Measurements from ENCODE around the gene SPATS1. TPM values are rescaled to one million over a fixed set of nuclear protein-coding genes. Genes with fewer than 3 reads are reported as not detected.

Gene SPATS1
- total and polyA plus RNA-seq, 4 experiments from 2014 or later = not detected

- H3K4me1 ChIP-seq (ENCODE audit: insufficient read depth, low read length) = no peaks in the 10 kb centered on the region
- no peak overlapping the region for H3K4me3 ChIP-seq (ENCODE audit: low read length in 2 of 2)
- H3K27me3 ChIP-seq (ENCODE audit: insufficient read depth, low read length) = no peaks in the 10 kb centered on the region
- no peaks in the 10 kb centered on the region for H3K4me1 Mint-ChIP-seq
- POLR2A ChIA-PET (ENCODE audit: partially characterized antibody) = no interaction called here
- H3K36me3 Mint-ChIP-seq = no peaks in the 10 kb centered on the region
- H3K27ac Mint-ChIP-seq = no peak overlapping the region
- no peaks in the 10 kb centered on the region for H3K9me3 Mint-ChIP-seq
- intact Hi-C loops (cut with micrococcal nuclease) = no loop called here
- no peak for DNase-seq
- CTCF ChIA-PET (ENCODE audit: partially characterized antibody) = no interaction called here
- H3K36me3 ChIP-seq (ENCODE audit: insufficient read depth, low read length) = no peaks in the 10 kb centered on the region
- H3K27me3 Mint-ChIP-seq = peaks cover 21 to 23% of the 10 kb centered on the region in 2 donors
- no peak overlapping the region for H3K27ac ChIP-seq (ENCODE audit: low read depth, low read length)
- no peaks in the 10 kb centered on the region for H3K9me3 ChIP-seq (ENCODE audit: control insufficient read depth in 1 of 2, low read length in 2 of 2)
- no peak overlapping the region for H3K4me3 Mint-ChIP-seq
Measured at GRCh38 chr6:44373051-44373450, 30.6 kb downstream of the SPATS1 start.

GRCh38 chr6:44373787-44374186, 31.3 kb downstream of the SPATS1 start:
- peaks cover 18 to 20% of the 10 kb centered on the region in 2 donors for H3K27me3 Mint-ChIP-seq
- no peak overlapping the region for H3K27ac Mint-ChIP-seq
- H3K4me3 ChIP-seq (ENCODE audit: low read length in 2 of 2) = no peak overlapping the region

GRCh38 chr6:44375071-44375470, 32.6 kb downstream of the SPATS1 start:
- no peaks in the 10 kb centered on the region for H3K27me3 ChIP-seq (ENCODE audit: insufficient read depth, low read length)
- ChIA-PET POLR2A (ENCODE audit: partially characterized antibody) (no interaction called here), CTCF (ENCODE audit: partially characterized antibody) (no interaction called here)
- Mint-ChIP-seq H3K9me3 (no peaks in the 10 kb centered on the region), H3K27me3 (peaks cover 17 to 18% of the 10 kb centered on the region in 2 donors), H3K4me3 (no peak overlapping the region), H3K27ac (no peak overlapping the region), H3K4me1 (no peaks in the 10 kb centered on the region), H3K36me3 (no peaks in the 10 kb centered on the region)
- no peak for DNase-seq
- no peaks in the 10 kb centered on the region for H3K36me3 ChIP-seq (ENCODE audit: insufficient read depth, low read length)
- intact Hi-C loops (cut with micrococcal nuclease) = no loop called here
- H3K27ac ChIP-seq (ENCODE audit: low read depth, low read length) = no peak overlapping the region
- H3K9me3 ChIP-seq (ENCODE audit: control insufficient read depth in 1 of 2, low read length in 2 of 2) = no peaks in the 10 kb centered on the region
- no peaks in the 10 kb centered on the region for H3K4me1 ChIP-seq (ENCODE audit: insufficient read depth, low read length)
- H3K4me3 ChIP-seq (ENCODE audit: low read length in 2 of 2) = no peak overlapping the region

More at GRCh38 chr6:44373787-44374186, 31.3 kb downstream of the SPATS1 start:
- CTCF ChIA-PET (ENCODE audit: partially characterized antibody) = no interaction called here
- H3K27ac ChIP-seq (ENCODE audit: low read depth, low read length) = no peak overlapping the region
- no peaks in the 10 kb centered on the region for H3K27me3 ChIP-seq (ENCODE audit: insufficient read depth, low read length)
- intact Hi-C loops (cut with micrococcal nuclease) = no loop called here
- no peaks in the 10 kb centered on the region for H3K4me1 Mint-ChIP-seq
- POLR2A ChIA-PET (ENCODE audit: partially characterized antibody) = no interaction called here
- H3K4me1 ChIP-seq (ENCODE audit: insufficient read depth, low read length) = no peaks in the 10 kb centered on the region
- H3K36me3 ChIP-seq (ENCODE audit: insufficient read depth, low read length) = no peaks in the 10 kb centered on the region
- no peak overlapping the region for H3K4me3 Mint-ChIP-seq
- DNase-seq = no peak
- no peaks in the 10 kb centered on the region for H3K9me3 Mint-ChIP-seq
- H3K9me3 ChIP-seq (ENCODE audit: control insufficient read depth in 1 of 2, low read length in 2 of 2) = no peaks in the 10 kb centered on the region
- H3K36me3 Mint-ChIP-seq = no peaks in the 10 kb centered on the region

- Histone ChIP-seq H3K27ac (ENCODE audit: low read depth, low read length) (no peak overlapping the region), H3K27me3 (ENCODE audit: insufficient read depth, low read length) (no peaks in the 10 kb centered on the region), H3K4me1 (ENCODE audit: insufficient read depth, low read length) (no peaks in the 10 kb centered on the region), H3K4me3 (ENCODE audit: low read length in 2 of 2) (no peak overlapping the region), H3K9me3 (ENCODE audit: control insufficient read depth in 1 of 2, low read length in 2 of 2) (no peaks in the 10 kb centered on the region), H3K36me3 (ENCODE audit: insufficient read depth, low read length) (no peaks in the 10 kb centered on the region)
- no peak for DNase-seq
- peaks cover 14 to 23% of the 10 kb centered on the region in 2 donors for H3K27me3 Mint-ChIP-seq
- CTCF ChIA-PET (ENCODE audit: partially characterized antibody) = no interaction called here
- H3K4me3 Mint-ChIP-seq = no peak overlapping the region
- no peaks in the 10 kb centered on the region for H3K4me1 Mint-ChIP-seq
- POLR2A ChIA-PET (ENCODE audit: partially characterized antibody) = no interaction called here
- no peaks in the 10 kb centered on the region for H3K36me3 Mint-ChIP-seq
- intact Hi-C loops (cut with micrococcal nuclease) = no loop called here
- H3K9me3 Mint-ChIP-seq = no peaks in the 10 kb centered on the region
- no peak overlapping the region for H3K27ac Mint-ChIP-seq
Measured at GRCh38 chr6:44377484-44377883, 35.0 kb downstream of the SPATS1 start.

GRCh38 chr6:44377971-44378370, 35.5 kb downstream of the SPATS1 start:
- DNase-seq = no peak
- Histone ChIP-seq H3K36me3 (ENCODE audit: insufficient read depth, low read length) (no peaks in the 10 kb centered on the region), H3K4me1 (ENCODE audit: insufficient read depth, low read length) (no peaks in the 10 kb centered on the region), H3K27me3 (ENCODE audit: insufficient read depth, low read length) (no peaks in the 10 kb centered on the region), H3K4me3 (ENCODE audit: low read length in 2 of 2) (no peak overlapping the region), H3K9me3 (ENCODE audit: control insufficient read depth in 1 of 2, low read length in 2 of 2) (no peaks in the 10 kb centered on the region), H3K27ac (ENCODE audit: low read depth, low read length) (no peak overlapping the region)
- no peaks in the 10 kb centered on the region for H3K4me1 Mint-ChIP-seq
- no peaks in the 10 kb centered on the region for H3K9me3 Mint-ChIP-seq
- peaks cover 11 to 18% of the 10 kb centered on the region in 2 donors for H3K27me3 Mint-ChIP-seq
- no peak overlapping the region for H3K4me3 Mint-ChIP-seq
- ChIA-PET POLR2A (ENCODE audit: partially characterized antibody) (no interaction called here), CTCF (ENCODE audit: partially characterized antibody) (no interaction called here)
- H3K27ac Mint-ChIP-seq = no peak overlapping the region
- H3K36me3 Mint-ChIP-seq = no peaks in the 10 kb centered on the region
- intact Hi-C loops (cut with micrococcal nuclease) = no loop called here

- Histone ChIP-seq H3K4me1 (ENCODE audit: insufficient read depth, low read length) (peaks cover 2% of the 10 kb centered on the region), H3K27ac (ENCODE audit: low read depth, low read length) (no peak overlapping the region), H3K36me3 (ENCODE audit: insufficient read depth, low read length) (no peaks in the 10 kb centered on the region), H3K4me3 (ENCODE audit: low read length in 2 of 2) (no peak overlapping the region), H3K9me3 (ENCODE audit: control insufficient read depth in 1 of 2, low read length in 2 of 2) (no peaks in the 10 kb centered on the region), H3K27me3 (ENCODE audit: insufficient read depth, low read length) (no peaks in the 10 kb centered on the region)
- H3K36me3 Mint-ChIP-seq = no peaks in the 10 kb centered on the region
- intact Hi-C loops (cut with micrococcal nuclease) = no loop called here
- DNase-seq = no peak
- ChIA-PET CTCF (ENCODE audit: partially characterized antibody) (no interaction called here), POLR2A (ENCODE audit: partially characterized antibody) (no interaction called here)
- H3K27me3 Mint-ChIP-seq = peaks cover 2 to 10% of the 10 kb centered on the region in 2 donors
- H3K9me3 Mint-ChIP-seq = no peaks in the 10 kb centered on the region
- H3K4me1 Mint-ChIP-seq = peaks cover 1 to 5% (median 3%) of the 10 kb centered on the region in 4 donors
- no peak overlapping the region for H3K4me3 Mint-ChIP-seq
- no peak overlapping the region for H3K27ac Mint-ChIP-seq
Measured at GRCh38 chr6:44381739-44382138, 39.3 kb downstream of the SPATS1 start.

GRCh38 chr6:44386364-44386928, 44.0 kb downstream of the SPATS1 start:
- Histone ChIP-seq H3K4me3 (ENCODE audit: low read length in 2 of 2) (peak overlapping the region; percentile 91 to 93), H3K9me3 (ENCODE audit: control insufficient read depth in 1 of 2, low read length in 2 of 2) (no peaks in the 10 kb centered on the region), H3K36me3 (ENCODE audit: insufficient read depth, low read length) (no peaks in the 10 kb centered on the region), H3K27me3 (ENCODE audit: insufficient read depth, low read length) (no peaks in the 10 kb centered on the region), H3K4me1 (ENCODE audit: insufficient read depth, low read length) (peaks cover 30% of the 10 kb centered on the region), H3K27ac (ENCODE audit: low read depth, low read length) (peak overlapping the region; percentile 89)
- Mint-ChIP-seq H3K27ac (peak overlapping the region; percentile 95 to 99 (median 98)), H3K27me3 (peaks cover 0 to 5% of the 10 kb centered on the region in 2 donors), H3K36me3 (peaks cover 5 to 22% of the 10 kb centered on the region in 2 donors), H3K9me3 (no peaks in the 10 kb centered on the region), H3K4me3 (peak overlapping the region; percentile 93 to 99 (median 97)), H3K4me1 (peaks cover 30 to 42% (median 34%) of the 10 kb centered on the region in 4 donors)
- intact Hi-C loops (cut with micrococcal nuclease) = loop anchor here (2.0 kb wide), 1 partner anchor 118 kb away; no protein-coding TSS in a partner anchor
- DNase-seq = no peak
- ChIA-PET POLR2A (ENCODE audit: partially characterized antibody) (interaction anchor here (1.7 to 2.2 kb wide), 3 partner anchors 18 to 140 kb away, joined by 5 to 9 read pairs (median 8); partner anchors contain the start of genes HSP90AB1 and SLC35B2), CTCF (ENCODE audit: partially characterized antibody) (interaction anchor here (0.7 kb wide), 1 partner anchor 74 kb away, joined by 3 read pairs; the partner anchor contains the start of gene AARS2)

Data from CD4-positive, alpha-beta memory T cell (primary cell).